Measurements from ENCODE around the gene RAB43.

GRCh38 chr3:129101370-129102138 is 20.1 kb downstream of the RAB43 start:
- TF ChIP-seq ZBTB33 (IDR thresholded peaks at IDR 0.05; ENCODE audit: borderline replicate concordance, low read depth) = no peak
- no peak for TF ChIP-seq EP300 (IDR thresholded peaks at IDR 0.05; ENCODE audit: borderline replicate concordance in 1 of 2, low read depth in 1 of 2, low read length in 1 of 2)
- TF ChIP-seq MAX (IDR thresholded peaks at IDR 0.05; ENCODE audit: low read depth) = no peak
- no peak for TF ChIP-seq RAD21 (IDR thresholded peaks at IDR 0.05; ENCODE audit: low read length)
- no peak for TF ChIP-seq CTCF (IDR thresholded peaks at IDR 0.05)
- no peak for TF ChIP-seq SIN3A (IDR thresholded peaks at IDR 0.05; ENCODE audit: borderline replicate concordance, low read depth, low read length)
- TF ChIP-seq SMC3 (IDR thresholded peaks at IDR 0.05; ENCODE audit: low read depth, low read length) = no peak
- TF ChIP-seq RXRA (IDR thresholded peaks at IDR 0.05; ENCODE audit: borderline replicate concordance, low read depth) = no peak
- no peak for TF ChIP-seq TCF12 (IDR thresholded peaks at IDR 0.05)
- no peak for TF ChIP-seq USF2 (IDR thresholded peaks at IDR 0.05; ENCODE audit: borderline replicate concordance, low read depth, low read length)
- no peak for TF ChIP-seq EZH2phosphoT487 (IDR thresholded peaks at IDR 0.05; ENCODE audit: borderline replicate concordance, low read depth)
